ENCODE measurements around the gene CRYBG1. TPM values are rescaled to one million over a fixed set of nuclear protein-coding genes. Genes with fewer than 3 reads are reported as not detected.

The CRYBG1 gene
- total RNA-seq, 1 experiment from 2014 or later, result 5.7 TPM

- Histone ChIP-seq H3K23ac (ENCODE audit: insufficient read length, low read depth, low read length) (no peak overlapping the region), H2BK20ac (ENCODE audit: low read depth, low read length, poor library complexity, severe bottlenecking) (no peak overlapping the region), H3K9me3 (ENCODE audit: control insufficient read depth, low read depth, low read length) (no peaks in the 10 kb centered on the region), H4K5ac (ENCODE audit: insufficient read length, low read depth, low read length) (no peak overlapping the region), H4K20me1 (ENCODE audit: control insufficient read depth, insufficient read depth, insufficient read length) (no peaks in the 10 kb centered on the region), H2BK12ac (ENCODE audit: insufficient read length, low read depth, low read length) (no peak overlapping the region), H3K27me3 (ENCODE audit: insufficient read depth, low read length) (no peaks in the 10 kb centered on the region), H4K8ac (replicated peaks; ENCODE audit: insufficient read length, low read depth, low read length) (no peak overlapping the region), H3K4me1 (ENCODE audit: insufficient read depth, low read length) (peaks cover 15% of the 10 kb centered on the region; the same call in 1 of the 2 replicates), H2AFZ (ENCODE audit: low read length) (no peak overlapping the region), H3K4me2 (ENCODE audit: insufficient read depth, insufficient read length, low read length) (peak overlapping the region; percentile 57), H2AK5ac (ENCODE audit: insufficient read length, low read length) (no peak overlapping the region), H3K18ac (ENCODE audit: insufficient read length, low read depth, low read length) (no peak overlapping the region), H3K27ac (ENCODE audit: insufficient read length, low read depth, low read length) (peak overlapping the region; percentile 95), H3K23me2 (ENCODE audit: insufficient read length, low read depth, low read length, poor library complexity, severe bottlenecking) (no peaks in the 10 kb centered on the region), H3K14ac (ENCODE audit: insufficient read depth, low read length) (no peak overlapping the region), H3K9ac (ENCODE audit: extremely low read depth, insufficient read length, low read length) (no peak overlapping the region), H2BK120ac (ENCODE audit: low read depth, low read length, poor library complexity, severe bottlenecking) (no peak overlapping the region), H3K79me1 (ENCODE audit: insufficient read depth, low read depth, low read length, poor library complexity, severe bottlenecking) (no peaks in the 10 kb centered on the region), H3K4ac (ENCODE audit: low read depth, low read length) (no peak overlapping the region), H3K56ac (ENCODE audit: insufficient read length, low read depth, low read length) (no peak overlapping the region), H3T11ph (ENCODE audit: low read length) (no peak overlapping the region), H2BK5ac (ENCODE audit: insufficient read length, low read length) (no peak overlapping the region), H2BK15ac (ENCODE audit: low read depth, low read length) (no peak overlapping the region), H3K79me2 (ENCODE audit: insufficient read depth, low read length) (no peaks in the 10 kb centered on the region), H4K91ac (ENCODE audit: insufficient read length, low read depth, low read length) (no peak overlapping the region)
- peak overlapping the region in 1 of 2 experiments; percentile 53; a peak in 3 of 5 replicates for H3K4me3 Mint-ChIP-seq
- H3K9me3 Mint-ChIP-seq, result no peaks in the 10 kb centered on the region
- TF ChIP-seq CTCF (conservative IDR thresholded peaks at IDR 0.05), result no peak
- DNase-seq, result no peak
- H3K36me3 Mint-ChIP-seq (ENCODE audit: insufficient read depth in 1 of 3, low read depth in 3 of 3), result peaks cover 8 to 22% (median 13%) of the 10 kb centered on the region in 3 experiments; a peak in 6 of 7 replicates
- peaks cover 64 to 70% of the 10 kb centered on the region in 2 experiments for H3K4me1 Mint-ChIP-seq
- H3K27me3 Mint-ChIP-seq (ENCODE audit: low read depth), result no peaks in the 10 kb centered on the region
- H3K27ac Mint-ChIP-seq, result peak overlapping the region; percentile 93 to 99 (median 96)
- WGBS (ENCODE audit: extremely low coverage, insufficient read length, low lambda C conversion rate), result no CpG with 5 or more reads among the region's 1 CpG
These were observed 253.6 kb downstream of the CRYBG1 start for GRCh38 chr6:106614166-106614565.
